Sigmoid colon (tissue), 7 donors: ENCODE results near the gene IRF6. TPM values are rescaled to one million over a fixed set of nuclear protein-coding genes. Genes with fewer than 3 reads are reported as not detected.

ENCODE experiments used
- DNase-seq: peaks from one replicate; pipeline ENCODE4 v3.0.0-alpha.2; 2019
- H3K27ac ChIP-seq, 4 donors: fragments of 200-600 bp; sonication (generic); one replicate each; pipeline ENCODE4 v1.5.1; 2016 to 2019; ENCODE audit warnings: mild to moderate bottlenecking in 1 of 4
- H3K27me3 ChIP-seq, 3 donors: fragments of 200-600 bp; sonication (generic); one replicate each; pipeline ENCODE4 v1.5.1; 2019; ENCODE audit warnings: mild to moderate bottlenecking in 1 of 3
- H3K36me3 ChIP-seq, 4 donors: fragments of 200-600 bp; sonication (generic); one replicate each; pipeline ENCODE4 v1.5.1; 2016 to 2019
- H3K4me1 ChIP-seq, 4 donors: fragments of 200-600 bp; sonication (generic); one replicate each; pipeline ENCODE4 v1.5.1; 2017 to 2019
- H3K4me3 ChIP-seq, 4 donors: fragments of 200-600 bp; sonication (generic); one replicate each; pipeline ENCODE4 v1.5.1; 2017 to 2019; ENCODE audit warnings: mild to moderate bottlenecking in 2 of 4, moderate library complexity in 1 of 4
- H3K9me3 ChIP-seq, 4 donors: fragments of 200-600 bp in 3 of 4; sonication (generic) in 3 of 4; one replicate each; pipeline versions ENCODE4 v1.5.1 to v1.6.1; 2013 to 2019
- CTCF ChIP-seq, 4 experiments: fragments of 450-650 bp in 3 of 4; fragments of 200-600 bp in 1 of 4; IDR thresholded peaks; one replicate each; pipeline ENCODE4 v1.5.1; 2016 to 2019; ENCODE audit warnings: antibody characterized with exemption in 4 of 4, mild to moderate bottlenecking in 3 of 4, moderate library complexity in 2 of 4
- EP300 ChIP-seq, 4 donors: sonication (generic); formaldehyde crosslinking; IDR thresholded peaks; one replicate each; pipeline ENCODE4 v1.6.1; 2017; ENCODE audit warnings: antibody characterized with exemption in 4 of 4
- POLR2A ChIP-seq, 2 donors: fragments of 450-650 bp; IDR thresholded peaks; one replicate each; pipeline ENCODE4 v1.6.1; 2016; ENCODE audit warnings: antibody characterized with exemption in 2 of 2, mild to moderate bottlenecking in 2 of 2, moderate library complexity in 2 of 2
- POLR2AphosphoS5 ChIP-seq, 4 donors: sonication (generic); formaldehyde crosslinking; IDR thresholded peaks; one replicate each; pipeline ENCODE4 v1.6.1; 2017; ENCODE audit warnings: antibody characterized with exemption in 4 of 4
- WGBS, 2 donors: extraction: QIAGEN DNeasy Blood & Tissue Kit; methylation state at CpG; one replicate each; pipeline ENCODE4 v1.1.7; 2013; 5-methylcytosine and 5-hydroxymethylcytosine counted together
- intact Hi-C: fragments of 100-400 bp; cut with DNase I; formaldehyde crosslinking; loops from one replicate; pipeline ENCODE4 v1.15.1; 2023
- polyA plus RNA-seq, 3 donors: library from polyadenylated mRNA; stranded (reverse); fragments of 200-250 nt; gene quantifications; one replicate each; pipeline ENCODE4 v1.2.3, GENCODE V29; 2013
- total RNA-seq, 4 donors: library from RNA; depleted of rRNA; stranded (reverse); fragments of >200 nt; gene quantifications; one replicate each; pipeline ENCODE4 v1.1.0, GENCODE V29; 2016
- donor health status: healthy with polysubstance abuse.
- donor health status: Bipolar disorder and iron deficiency.
- donor health status: healthy.

IRF6 gene
- total and polyA plus RNA-seq, 7 donors: 0.28 to 58.5 (median 1.1) TPM

GRCh38 chr1:209770636-209771415, 35.1 kb downstream of the IRF6 start:
- Histone ChIP-seq H3K4me1 (peaks cover 0 to 37% (median 30%) of the 10 kb centered on the region in 4 donors), H3K9me3 (no peaks in the 10 kb centered on the region), H3K27me3 (no peaks in the 10 kb centered on the region), H3K4me3 (no peak overlapping the region), H3K27ac (no peak overlapping the region), H3K36me3 (no peaks in the 10 kb centered on the region)
- intact Hi-C loops: no loop called here
- no peak for DNase-seq
- TF ChIP-seq POLR2A (IDR thresholded peaks at IDR 0.05): no peak
- no peak for TF ChIP-seq EP300 (IDR thresholded peaks at IDR 0.05)
- TF ChIP-seq POLR2AphosphoS5 (IDR thresholded peaks at IDR 0.05): no peak
- no peak for TF ChIP-seq CTCF (IDR thresholded peaks at IDR 0.05)
- WGBS, 2 donors: 96 to 98% methylated on average over 17 of the region's 17 CpGs

GRCh38 chr1:209769971-209770370, 36.0 kb downstream of the IRF6 start:
- Histone ChIP-seq H3K27ac (peak overlapping the region; percentile 64 to 81 (median 80)), H3K9me3 (no peaks in the 10 kb centered on the region), H3K4me1 (peaks cover 0 to 37% (median 30%) of the 10 kb centered on the region in 4 donors), H3K27me3 (no peaks in the 10 kb centered on the region), H3K36me3 (no peaks in the 10 kb centered on the region), H3K4me3 (peak overlapping the region in 1 of 4 donors; percentile 13)
- WGBS, 2 donors: 49 to 75% methylated on average over 7 of the region's 7 CpGs
- TF ChIP-seq CTCF (IDR thresholded peaks at IDR 0.05): no peak
- TF ChIP-seq POLR2A (IDR thresholded peaks at IDR 0.05): no peak
- TF ChIP-seq POLR2AphosphoS5 (IDR thresholded peaks at IDR 0.05): no peak
- no peak for TF ChIP-seq EP300 (IDR thresholded peaks at IDR 0.05)
- no peak for DNase-seq
- intact Hi-C loops: loop anchor here (2.0 to 10.0 kb wide), 2 partner anchors 15 to 55 kb away; partner anchors contain the start of genes C1orf74 and UTP25

GRCh38 chr1:209769171-209769904, 36.6 kb downstream of the IRF6 start:
- 30 to 72% methylated on average over 13 of the region's 13 CpGs for WGBS, 2 donors
- TF ChIP-seq POLR2AphosphoS5 (IDR thresholded peaks at IDR 0.05) (peak; percentile 87 to 96 (median 94)), POLR2A (IDR thresholded peaks at IDR 0.05) (no peak), CTCF (IDR thresholded peaks at IDR 0.05) (no peak), EP300 (IDR thresholded peaks at IDR 0.05) (peak; percentile 45 to 81 (median 64))
- H3K27me3 ChIP-seq: no peaks in the 10 kb centered on the region
- H3K36me3 ChIP-seq: no peaks in the 10 kb centered on the region
- peak; percentile 88 for DNase-seq
- H3K9me3 ChIP-seq: no peaks in the 10 kb centered on the region
- H3K4me3 ChIP-seq: peak overlapping the region in 2 of 4 donors; percentile 10 to 13
- peaks cover 0 to 37% (median 30%) of the 10 kb centered on the region in 4 donors for H3K4me1 ChIP-seq
- H3K27ac ChIP-seq: peak overlapping the region; percentile 64 to 81 (median 80)
- intact Hi-C loops: loop anchor here (2.0 to 10.0 kb wide), 2 partner anchors 15 to 55 kb away; partner anchors contain the start of genes C1orf74 and UTP25

GRCh38 chr1:209768354-209768774, 37.6 kb downstream of the IRF6 start:
- H3K27ac ChIP-seq: peak overlapping the region; percentile 64 to 81 (median 80)
- intact Hi-C loops: loop anchor here (2.0 to 10.0 kb wide), 2 partner anchors 16 to 56 kb away; partner anchors contain the start of genes C1orf74 and UTP25
- peak overlapping the region in 1 of 4 donors; percentile 13 for H3K4me3 ChIP-seq
- H3K9me3 ChIP-seq: no peaks in the 10 kb centered on the region
- TF ChIP-seq EP300 (IDR thresholded peaks at IDR 0.05) (no peak), CTCF (IDR thresholded peaks at IDR 0.05) (no peak), POLR2AphosphoS5 (IDR thresholded peaks at IDR 0.05) (no peak), POLR2A (IDR thresholded peaks at IDR 0.05) (no peak)
- no peaks in the 10 kb centered on the region for H3K36me3 ChIP-seq
- no peak for DNase-seq
- no peaks in the 10 kb centered on the region for H3K27me3 ChIP-seq
- H3K4me1 ChIP-seq: peaks cover 0 to 37% (median 30%) of the 10 kb centered on the region in 4 donors
- 48 to 81% methylated on average over 9 of the region's 9 CpGs for WGBS, 2 donors
